Stimulated activated naive B cell treated with anti-CD40 and anti-IgM and Interleukin-4, amounts not matched to agents 10 μg/mL and 1 μg/mL and 100 μg/mL, for 72 hours (primary cell): ENCODE results near the gene SETD9.

Source experiments
- ATAC-seq, 2 donors: fragments of 150-1000 bp; cut with Tn5 transposase; replicated peaks; 2 replicates each; pipeline ENCODE4 v1.10.0; 2021; ENCODE audit warnings: moderate library complexity in 1 of 2
- DNase-seq: peaks from one replicate; pipeline ENCODE4 v3.0.0; 2021
- H3K27ac Mint-ChIP-seq: one replicate; pipeline ENCODE4 v1.8.0; 2022; ENCODE audit warnings: mild to moderate bottlenecking, mixed read lengths
- H3K27me3 Mint-ChIP-seq, 2 donors: one replicate each; pipeline ENCODE4 v1.8.0; 2022; ENCODE audit warnings: mixed read lengths in 2 of 2
- H3K36me3 Mint-ChIP-seq, 2 donors: one replicate each; pipeline ENCODE4 v1.8.0; 2022; ENCODE audit warnings: mixed read lengths in 2 of 2, mild to moderate bottlenecking in 1 of 2
- H3K4me1 Mint-ChIP-seq, 2 donors: one replicate each; pipeline ENCODE4 v1.8.0; 2022; ENCODE audit warnings: mixed read lengths in 2 of 2, mild to moderate bottlenecking in 1 of 2
- H3K4me3 Mint-ChIP-seq, 2 donors: one replicate each; pipeline ENCODE4 v1.8.0; 2022; ENCODE audit warnings: mild to moderate bottlenecking in 2 of 2, mixed read lengths in 2 of 2, moderate library complexity in 1 of 2
- H3K9me3 Mint-ChIP-seq, 2 donors: one replicate each; pipeline ENCODE4 v1.8.0; 2022; ENCODE audit warnings: mixed read lengths in 2 of 2, mild to moderate bottlenecking in 1 of 2

Gene SETD9

GRCh38 chr5:56910210-56910965 lies 992 bp downstream of the SETD9 start:
- DNase-seq (no peak), ATAC-seq (peak; percentile 41 to 48)
- Mint-ChIP-seq H3K27me3 (no peaks in the 10 kb centered on the region), H3K27ac (peak overlapping the region; percentile 99), H3K9me3 (peaks cover 4 to 5% of the 10 kb centered on the region in 2 donors), H3K36me3 (peaks cover 2 to 6% of the 10 kb centered on the region in 2 donors), H3K4me1 (peaks cover 17 to 24% of the 10 kb centered on the region in 2 donors), H3K4me3 (peak overlapping the region; percentile 90 to 91)

- ATAC-seq, result no peak
- H3K9me3 Mint-ChIP-seq, result no peaks in the 10 kb centered on the region
- DNase-seq, result no peak
These were observed 4.4 kb downstream of the SETD9 start for GRCh38 chr5:56913766-56914165.

DNA sequence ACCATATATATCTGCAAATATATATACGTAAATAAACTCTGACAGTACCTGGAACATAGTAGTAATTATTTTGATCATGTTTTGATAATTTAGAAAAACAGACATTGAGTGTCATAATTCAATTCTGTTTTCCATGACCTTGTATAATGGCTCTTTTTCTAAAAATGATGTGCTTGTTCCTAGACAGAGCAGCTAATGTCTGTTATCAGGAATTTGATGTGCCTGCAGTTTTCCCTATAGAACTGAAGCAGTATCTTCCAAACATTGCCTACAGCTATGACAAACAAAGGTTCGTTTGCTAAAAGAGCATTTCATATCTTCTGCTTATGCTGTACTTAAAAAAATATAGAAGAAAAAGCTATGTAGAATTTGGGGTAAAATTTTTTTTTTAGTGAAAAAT lies 5.3 kb downstream of the SETD9 start:
- Mint-ChIP-seq H3K9me3 (no peaks in the 10 kb centered on the region), H3K36me3 (peaks cover 10 to 16% of the 10 kb centered on the region in 2 donors), H3K4me1 (peaks cover 8 to 13% of the 10 kb centered on the region in 2 donors), H3K27ac (no peak overlapping the region), H3K4me3 (no peak overlapping the region), H3K27me3 (no peaks in the 10 kb centered on the region)
- ATAC-seq (no peak), DNase-seq (no peak)

More at GRCh38 chr5:56913766-56914165, 4.4 kb downstream of the SETD9 start:
- Mint-ChIP-seq H3K27ac (no peak overlapping the region), H3K4me3 (no peak overlapping the region), H3K27me3 (no peaks in the 10 kb centered on the region), H3K4me1 (peaks cover 12 to 16% of the 10 kb centered on the region in 2 donors), H3K36me3 (peaks cover 10 to 16% of the 10 kb centered on the region in 2 donors)

- Mint-ChIP-seq H3K9me3 (no peaks in the 10 kb centered on the region), H3K36me3 (peaks cover 12 to 24% of the 10 kb centered on the region in 2 donors), H3K27ac (no peak overlapping the region), H3K4me3 (no peak overlapping the region), H3K27me3 (no peaks in the 10 kb centered on the region), H3K4me1 (no peaks in the 10 kb centered on the region)
- ATAC-seq (no peak), DNase-seq (no peak)
These were observed 8.1 kb downstream of the SETD9 start for GRCh38 chr5:56917534-56917933.

DNA sequence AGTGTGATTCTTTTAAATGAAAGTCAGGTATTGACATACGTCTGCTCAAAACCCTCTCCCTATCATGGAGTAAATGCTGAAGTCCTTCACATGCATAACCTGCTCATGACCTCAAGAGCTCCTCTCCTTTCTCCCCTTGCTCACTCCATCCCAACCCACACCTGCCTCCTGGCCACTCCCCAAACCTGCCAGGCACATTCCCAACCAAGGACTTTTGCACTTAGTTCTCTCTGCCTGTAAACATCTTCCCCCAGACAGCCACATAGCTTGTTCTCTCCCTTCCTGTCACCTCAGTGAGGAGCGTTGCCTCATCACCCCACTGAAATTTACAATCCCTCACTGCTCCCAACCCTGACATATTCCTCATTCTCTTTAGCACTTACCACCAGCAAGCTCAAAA lies 8.7 kb downstream of the SETD9 start:
- Mint-ChIP-seq H3K4me3 (no peak overlapping the region), H3K27me3 (no peaks in the 10 kb centered on the region), H3K9me3 (no peaks in the 10 kb centered on the region), H3K36me3 (peaks cover 12 to 24% of the 10 kb centered on the region in 2 donors), H3K4me1 (no peaks in the 10 kb centered on the region), H3K27ac (no peak overlapping the region)
- ATAC-seq (no peak), DNase-seq (no peak)

- Mint-ChIP-seq H3K27me3 (no peaks in the 10 kb centered on the region), H3K4me3 (no peak overlapping the region), H3K27ac (no peak overlapping the region), H3K4me1 (no peaks in the 10 kb centered on the region), H3K36me3 (peaks cover 16 to 32% of the 10 kb centered on the region in 2 donors), H3K9me3 (no peaks in the 10 kb centered on the region)
- no peak for ATAC-seq
- no peak for DNase-seq
These were observed 10.7 kb downstream of the SETD9 start for GRCh38 chr5:56919942-56920662.

- Mint-ChIP-seq H3K4me1 (no peaks in the 10 kb centered on the region), H3K36me3 (peaks cover 31 to 49% of the 10 kb centered on the region in 2 donors), H3K4me3 (no peak overlapping the region), H3K9me3 (no peaks in the 10 kb centered on the region), H3K27me3 (no peaks in the 10 kb centered on the region), H3K27ac (no peak overlapping the region)
- ATAC-seq, result no peak
- DNase-seq, result no peak
These were observed 13.5 kb downstream of the SETD9 start for GRCh38 chr5:56922922-56923321.

DNA sequence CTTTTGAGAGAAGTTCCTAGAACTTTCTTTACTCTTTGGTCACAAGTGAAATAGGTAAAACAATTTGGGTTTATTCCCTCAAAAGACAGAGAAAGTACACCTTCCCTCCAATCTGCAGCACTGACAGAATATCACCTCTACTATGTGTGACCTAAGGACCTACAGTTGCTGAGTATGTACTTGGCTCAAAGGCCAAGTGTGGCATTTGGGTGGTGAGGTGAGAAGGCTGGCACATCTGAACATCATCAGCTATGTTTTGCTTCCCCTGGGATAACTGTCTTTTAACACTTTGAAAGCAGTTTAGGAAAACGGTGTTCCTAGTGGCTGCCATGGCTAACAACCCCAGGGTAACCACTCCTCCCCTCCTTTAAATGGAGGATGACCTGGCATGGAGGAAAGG lies 24.9 kb downstream of the SETD9 start:
- no peak for DNase-seq
- Mint-ChIP-seq H3K36me3 (peaks cover 10 to 21% of the 10 kb centered on the region in 2 donors), H3K4me3 (no peak overlapping the region), H3K27me3 (no peaks in the 10 kb centered on the region), H3K4me1 (no peaks in the 10 kb centered on the region), H3K9me3 (no peaks in the 10 kb centered on the region), H3K27ac (no peak overlapping the region)
- ATAC-seq, result no peak

DNA sequence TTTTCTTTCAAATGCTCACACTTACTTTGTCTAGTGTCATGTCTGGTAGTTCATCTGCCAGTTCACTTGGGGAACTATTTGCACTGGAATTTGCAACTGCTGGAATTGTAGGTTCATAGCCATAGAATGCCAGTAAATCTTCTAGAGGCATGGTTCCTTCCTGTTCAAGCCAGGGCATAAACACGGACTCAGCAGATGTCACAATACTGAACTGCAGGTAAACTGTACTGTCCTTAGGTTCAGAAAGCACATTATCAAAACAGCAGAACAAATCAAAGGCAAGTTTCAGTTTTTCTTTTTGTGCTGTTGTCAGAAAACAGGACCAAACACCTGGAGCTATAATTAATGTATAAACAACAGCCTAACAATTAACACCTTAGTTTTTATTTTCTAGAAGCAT lies 29.5 kb downstream of the SETD9 start:
- ATAC-seq (no peak), DNase-seq (no peak)
- no peak overlapping the region for H3K4me3 Mint-ChIP-seq
- H3K4me1 Mint-ChIP-seq, result peaks cover 9 to 15% of the 10 kb centered on the region in 2 donors
- no peaks in the 10 kb centered on the region for H3K9me3 Mint-ChIP-seq
- H3K27ac Mint-ChIP-seq, result no peak overlapping the region
- no peaks in the 10 kb centered on the region for H3K27me3 Mint-ChIP-seq
- peaks cover 30 to 44% of the 10 kb centered on the region in 2 donors for H3K36me3 Mint-ChIP-seq

GRCh38 chr5:56941981-56942380 lies 32.6 kb downstream of the SETD9 start:
- no peaks in the 10 kb centered on the region for H3K9me3 Mint-ChIP-seq
- H3K27me3 Mint-ChIP-seq, result no peaks in the 10 kb centered on the region
- ATAC-seq (peak; percentile 62 to 68), DNase-seq (no peak)
- no peak overlapping the region for H3K4me3 Mint-ChIP-seq
- H3K27ac Mint-ChIP-seq, result no peak overlapping the region
- H3K36me3 Mint-ChIP-seq, result peaks cover 31 to 41% of the 10 kb centered on the region in 2 donors
- peaks cover 9 to 15% of the 10 kb centered on the region in 2 donors for H3K4me1 Mint-ChIP-seq

- ATAC-seq, result no peak
- no peaks in the 10 kb centered on the region for H3K9me3 Mint-ChIP-seq
- H3K36me3 Mint-ChIP-seq, result peaks cover 21 to 22% of the 10 kb centered on the region in 2 donors
- peaks cover 18 to 32% of the 10 kb centered on the region in 2 donors for H3K4me1 Mint-ChIP-seq
- no peaks in the 10 kb centered on the region for H3K27me3 Mint-ChIP-seq
- H3K27ac Mint-ChIP-seq, result no peak overlapping the region
- no peak overlapping the region for H3K4me3 Mint-ChIP-seq
- no peak for DNase-seq
These were observed 37.7 kb downstream of the SETD9 start for GRCh38 chr5:56947052-56947451.

DNA sequence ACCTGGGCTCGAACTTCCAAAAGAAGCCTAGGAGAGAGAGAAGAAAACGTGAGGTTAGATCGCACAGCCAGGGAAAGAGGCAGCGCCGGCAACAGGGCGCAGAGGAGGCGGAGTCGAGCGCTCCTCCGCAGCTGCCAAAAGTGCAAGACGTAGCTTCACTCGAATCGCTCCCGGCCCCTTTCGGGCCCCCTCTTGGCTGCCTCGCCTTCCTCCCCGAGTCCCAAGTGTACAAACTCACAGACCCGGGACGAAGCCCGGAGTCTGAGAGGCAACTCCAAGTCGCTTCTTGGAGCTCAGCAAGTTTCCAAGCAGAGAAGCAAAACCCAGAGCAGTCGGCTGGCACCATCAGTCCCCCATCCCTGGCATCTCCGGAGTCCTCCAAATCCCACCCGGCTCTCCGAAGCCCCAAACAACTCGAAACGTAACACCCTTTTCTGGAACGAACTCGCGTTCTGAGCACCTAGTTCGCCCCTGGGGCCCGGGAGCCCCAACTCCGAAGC lies 41.3 kb downstream of the SETD9 start:
- Mint-ChIP-seq H3K4me3 (peak overlapping the region; percentile 95 to 99), H3K9me3 (no peaks in the 10 kb centered on the region), H3K4me1 (peaks cover 18 to 35% of the 10 kb centered on the region in 2 donors), H3K36me3 (peaks cover 7 to 8% of the 10 kb centered on the region in 2 donors), H3K27ac (peak overlapping the region; percentile 91), H3K27me3 (peaks cover 5 to 10% of the 10 kb centered on the region in 2 donors)
- DNase-seq (peak; percentile 36), ATAC-seq (peak; percentile 44 to 59)

- peak; percentile 31 for DNase-seq
- H3K36me3 Mint-ChIP-seq, result peaks cover 7 to 8% of the 10 kb centered on the region in 2 donors
- peak overlapping the region; percentile 91 for H3K27ac Mint-ChIP-seq
- no peaks in the 10 kb centered on the region for H3K9me3 Mint-ChIP-seq
- ATAC-seq, result peak; percentile 54 to 56
- H3K4me1 Mint-ChIP-seq, result peaks cover 18 to 35% of the 10 kb centered on the region in 2 donors
- H3K27me3 Mint-ChIP-seq, result peaks cover 5 to 10% of the 10 kb centered on the region in 2 donors
- H3K4me3 Mint-ChIP-seq, result peak overlapping the region; percentile 95 to 99
These were observed 41.9 kb downstream of the SETD9 start for GRCh38 chr5:56951126-56951945.
